G401.6 (cell line): ENCODE measurements around the gene GSTM1.

Experiments used
- FAIRE-seq: peaks from 2 replicates; lab custom pipeline; 2012; peaks lifted over from hg19 to GRCh38; lab: Jason Lieb, UNC

The GSTM1 gene

DNA sequence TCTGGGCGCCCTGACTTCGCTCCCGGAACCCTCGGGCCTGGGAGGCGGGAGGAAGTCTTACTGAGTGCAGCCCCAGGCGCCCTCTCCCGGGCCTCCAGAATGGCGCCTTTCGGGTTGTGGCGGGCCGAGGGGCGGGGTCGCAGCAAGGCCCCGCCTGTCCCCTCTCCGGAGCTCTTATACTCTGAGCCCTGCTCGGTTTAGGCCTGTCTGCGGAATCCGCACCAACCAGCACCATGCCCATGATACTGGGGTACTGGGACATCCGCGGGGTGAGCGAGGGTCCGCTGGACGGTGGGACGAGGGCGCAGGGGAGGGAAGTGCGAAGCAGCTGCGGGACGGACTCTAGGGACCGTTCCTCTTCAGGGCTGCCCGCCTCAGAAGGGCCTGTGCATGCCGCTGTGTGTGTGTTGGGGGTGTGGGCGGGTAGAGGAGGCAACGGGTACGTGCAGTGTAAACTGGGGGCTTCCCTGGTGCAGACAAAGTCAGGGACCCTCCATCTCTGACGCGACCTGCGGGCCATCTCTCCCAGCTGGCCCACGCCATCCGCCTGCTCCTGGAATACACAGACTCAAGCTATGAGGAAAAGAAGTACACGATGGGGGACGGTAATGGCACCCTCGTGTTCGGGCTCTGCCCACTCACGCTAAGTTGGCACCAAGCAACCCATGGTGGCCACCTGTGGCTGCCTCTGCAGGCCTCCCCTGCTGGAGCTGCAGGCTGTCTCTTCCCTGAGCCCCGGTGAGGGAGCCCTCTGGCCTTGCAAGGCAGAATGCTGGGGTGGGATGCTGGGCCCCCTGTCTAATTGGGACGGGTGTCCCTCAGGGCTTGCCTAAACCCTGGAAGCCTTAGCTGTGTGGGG is at the start of gene GSTM1:
GSTM1 (plus strand) TSS at position 177 of the 859 bp plus-strand sequence; CDS start at position 234, 57 bp downstream.
- FAIRE-seq: no peak

- FAIRE-seq: no peak
Measured at GRCh38 chr1:109639063-109639840, 48.4 kb upstream of the GSTM1 start.

- FAIRE-seq: no peak
Measured at GRCh38 chr1:109639841-109640184, 47.8 kb upstream of the GSTM1 start.

GRCh38 chr1:109640285-109640865 is 47.2 kb upstream of the GSTM1 start:
- FAIRE-seq: peak; percentile 8

DNA sequence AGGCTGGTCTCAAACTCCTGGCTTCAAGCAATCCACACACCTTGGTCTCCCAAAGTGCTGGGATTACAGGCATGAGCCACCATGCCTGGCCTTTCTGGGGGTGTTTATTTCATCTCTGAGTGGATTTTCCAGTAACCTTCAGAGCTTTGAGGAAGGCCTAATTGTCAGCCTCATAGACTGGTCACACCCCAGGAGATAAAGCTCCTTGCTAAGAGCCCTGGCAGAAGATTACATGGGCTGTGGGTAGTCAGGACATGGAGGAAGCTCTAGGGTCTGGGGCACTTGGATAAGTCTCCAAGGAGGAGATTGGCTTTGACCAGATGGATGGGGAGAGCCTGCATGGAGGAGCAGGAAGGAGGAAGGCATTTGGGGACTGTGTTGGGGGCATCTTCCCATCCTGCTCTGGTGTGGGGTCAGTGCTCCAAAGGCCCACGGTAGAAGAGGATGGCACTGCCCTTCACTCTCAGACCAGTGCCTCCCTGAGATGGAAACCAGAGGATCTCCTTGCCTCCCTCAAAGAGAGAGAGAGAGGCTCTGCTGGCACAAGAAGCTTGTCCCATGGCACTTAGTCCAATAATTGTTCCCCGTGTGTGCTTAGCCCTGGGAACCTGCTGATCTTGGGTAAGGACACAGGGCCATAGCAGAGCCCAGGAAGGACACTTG is 46.4 kb upstream of the GSTM1 start:
- no peak for FAIRE-seq

DNA sequence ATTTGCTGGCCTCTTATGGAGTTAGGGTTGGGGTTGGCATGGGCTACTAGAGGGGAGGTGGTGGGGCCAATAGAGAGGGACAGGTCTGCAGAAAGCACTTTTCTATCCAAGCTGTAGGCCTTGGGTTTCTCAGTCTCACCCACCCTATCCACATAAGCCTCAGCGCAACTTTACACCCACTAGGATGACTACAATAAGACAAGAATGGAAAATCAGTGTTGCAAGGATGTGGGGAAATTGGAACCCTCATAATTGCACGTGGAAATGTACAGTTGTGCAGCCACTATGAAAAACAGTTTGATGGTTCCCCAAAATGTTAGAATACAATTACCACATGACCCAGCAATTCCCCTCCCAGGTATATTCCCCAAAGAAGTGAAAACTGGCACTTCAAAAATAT is 45.8 kb upstream of the GSTM1 start:
- FAIRE-seq: no peak

GRCh38 chr1:109642626-109643025 is 45.0 kb upstream of the GSTM1 start:
- no peak for FAIRE-seq

DNA sequence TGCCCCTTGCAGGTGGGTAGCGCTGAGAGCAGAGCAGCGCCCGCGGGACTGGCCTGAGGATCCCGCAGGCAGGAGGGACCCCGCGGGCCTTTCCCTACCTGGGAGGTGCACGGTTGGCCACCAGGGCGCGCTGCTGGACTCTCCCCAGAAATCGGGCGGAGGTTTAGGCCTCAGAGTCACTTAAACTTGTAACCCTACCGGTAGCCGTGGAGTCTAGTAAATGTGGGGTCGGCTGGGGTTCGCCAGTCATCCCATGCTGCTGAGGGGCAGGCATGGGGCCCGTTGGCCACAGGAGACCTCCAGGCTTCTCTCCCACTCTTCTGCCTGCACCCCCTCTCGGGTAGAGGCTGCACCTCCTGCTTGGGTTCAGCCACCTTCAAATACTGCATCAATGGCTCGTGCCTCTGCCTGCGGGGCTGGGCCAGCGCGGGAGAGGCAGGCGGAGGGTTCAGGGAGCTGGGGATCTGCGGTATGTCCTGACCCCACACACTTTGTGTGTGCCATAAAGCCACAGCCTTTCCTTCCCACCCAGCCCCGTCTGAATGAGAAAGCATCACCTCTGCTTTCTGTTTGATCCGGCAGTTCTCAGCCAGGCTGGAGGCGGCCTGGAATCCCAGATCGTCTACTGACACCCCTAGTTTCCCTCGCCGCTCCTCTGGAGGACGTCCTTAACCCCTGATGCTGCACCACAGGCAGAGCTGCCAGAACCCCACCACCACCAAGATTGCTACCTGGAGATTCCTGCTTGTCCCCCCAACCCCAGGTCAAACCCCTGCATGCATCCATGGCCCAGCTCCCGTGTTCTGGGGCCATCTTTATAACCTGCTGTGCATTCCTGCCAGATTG is 44.0 kb upstream of the GSTM1 start:
- FAIRE-seq: peak; percentile 15

DNA sequence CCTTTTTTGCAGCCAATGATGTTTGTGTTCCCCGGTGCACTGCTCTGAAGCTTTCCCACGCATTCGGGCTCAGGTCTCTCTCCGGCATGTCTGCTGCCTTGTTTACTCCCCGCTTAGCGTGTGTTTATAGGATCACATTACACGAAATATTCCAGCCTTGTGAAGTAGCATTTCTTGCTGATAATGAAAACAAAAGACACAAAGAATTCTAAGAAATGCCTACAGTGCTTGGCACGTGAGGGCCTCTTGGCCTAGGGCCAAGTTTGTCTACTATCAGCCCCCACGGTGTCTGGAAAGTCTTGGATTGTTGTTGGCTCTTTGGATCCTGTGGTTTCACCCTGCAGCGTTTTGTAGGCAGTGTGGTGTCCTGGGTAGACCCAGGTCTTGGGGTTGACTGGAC is 42.9 kb upstream of the GSTM1 start:
- no peak for FAIRE-seq

- peak; percentile 97 for FAIRE-seq
Measured at GRCh38 chr1:109649491-109649914, 38.1 kb upstream of the GSTM1 start.

DNA sequence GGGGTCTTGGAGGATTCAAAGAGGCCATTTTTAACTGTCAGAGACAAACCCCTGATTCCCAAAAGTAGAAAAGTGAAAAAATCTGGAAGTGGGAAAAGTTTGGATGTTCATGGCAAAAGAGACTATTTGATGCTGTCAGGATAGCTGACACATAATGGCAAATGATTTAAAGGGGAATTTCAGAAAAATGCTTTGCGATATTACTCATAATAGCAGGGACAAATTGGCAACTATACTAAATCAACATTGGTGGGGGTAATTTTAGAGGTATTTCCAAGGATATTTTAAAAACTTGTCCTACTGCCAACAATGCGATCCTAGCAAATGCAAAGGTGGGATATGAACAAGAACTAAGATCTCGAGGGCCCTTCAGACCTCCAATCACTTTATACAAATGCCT is 37.0 kb upstream of the GSTM1 start:
- FAIRE-seq: no peak

DNA sequence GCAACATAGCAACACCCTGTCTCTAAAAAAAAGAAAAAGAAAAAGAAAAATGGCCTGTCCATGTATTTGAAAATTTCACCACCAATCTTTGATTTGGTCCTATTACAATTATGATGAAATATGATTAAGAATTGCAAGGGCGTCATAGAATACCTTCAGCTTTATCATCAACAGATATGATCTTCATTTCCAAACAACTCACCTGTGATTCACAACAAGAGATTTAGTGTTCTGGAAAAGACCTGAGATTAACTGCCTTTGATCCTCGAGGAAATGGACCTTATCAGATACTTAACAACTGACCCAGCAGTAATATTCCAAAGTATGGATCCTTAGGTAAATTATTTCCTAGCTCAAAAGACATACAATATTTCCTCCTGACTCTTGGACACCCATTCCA is 35.2 kb upstream of the GSTM1 start:
- no peak for FAIRE-seq

DNA sequence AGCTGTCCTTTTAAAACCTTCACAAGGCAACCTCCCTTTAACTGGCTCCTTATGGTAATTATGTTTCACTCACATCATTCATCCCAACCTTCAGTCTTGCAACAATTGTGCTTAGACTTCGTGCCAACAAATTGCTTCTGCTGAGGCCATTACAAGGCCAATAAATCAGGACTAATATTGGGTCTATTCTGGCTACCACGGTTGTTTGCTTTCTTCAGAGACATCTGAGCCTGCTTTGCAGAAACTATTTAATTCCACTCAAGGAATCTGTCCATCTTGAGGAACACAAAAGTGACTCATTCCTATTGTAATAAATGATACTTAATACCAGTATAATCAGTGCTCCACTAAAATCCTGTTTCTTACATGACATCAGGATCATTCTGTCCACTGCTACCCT is 34.3 kb upstream of the GSTM1 start:
- FAIRE-seq: no peak

GRCh38 chr1:109654519-109654918 is 33.1 kb upstream of the GSTM1 start:
- no peak for FAIRE-seq

GRCh38 chr1:109655615-109656519 is 31.8 kb upstream of the GSTM1 start, which contains the start of gene GSTM4:
Gene GSTM4 (plus strand): TSS chr1:109656099. CDS start chr1:109656390, 291 bp downstream.
- FAIRE-seq: peak; percentile 91

- no peak for FAIRE-seq
Measured at GRCh38 chr1:109657395-109657794, 30.2 kb upstream of the GSTM1 start.

GRCh38 chr1:109657970-109658369 is 29.6 kb upstream of the GSTM1 start:
- no peak for FAIRE-seq

DNA sequence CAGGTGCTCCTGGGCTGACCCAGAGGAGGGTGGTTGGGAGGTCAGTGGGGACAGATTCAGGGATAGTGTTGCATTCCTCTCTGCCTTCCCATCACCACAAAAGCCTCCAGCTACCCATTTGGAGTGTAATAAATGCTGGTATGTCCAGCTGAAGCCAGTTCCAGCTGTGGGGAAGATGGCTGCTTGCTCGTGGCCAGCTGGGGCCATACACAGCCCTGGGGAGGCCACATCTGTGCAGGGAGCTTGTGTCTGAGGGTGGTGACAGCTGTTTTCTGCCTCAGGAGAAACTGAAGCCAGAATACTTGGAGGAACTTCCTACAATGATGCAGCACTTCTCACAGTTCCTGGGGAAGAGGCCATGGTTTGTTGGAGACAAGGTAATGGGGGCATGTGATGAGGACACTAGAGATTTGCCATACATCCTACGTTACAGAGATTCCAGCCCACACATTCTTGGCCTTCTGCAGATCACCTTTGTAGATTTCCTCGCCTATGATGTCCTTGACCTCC is 29.0 kb upstream of the GSTM1 start:
- no peak for FAIRE-seq

DNA sequence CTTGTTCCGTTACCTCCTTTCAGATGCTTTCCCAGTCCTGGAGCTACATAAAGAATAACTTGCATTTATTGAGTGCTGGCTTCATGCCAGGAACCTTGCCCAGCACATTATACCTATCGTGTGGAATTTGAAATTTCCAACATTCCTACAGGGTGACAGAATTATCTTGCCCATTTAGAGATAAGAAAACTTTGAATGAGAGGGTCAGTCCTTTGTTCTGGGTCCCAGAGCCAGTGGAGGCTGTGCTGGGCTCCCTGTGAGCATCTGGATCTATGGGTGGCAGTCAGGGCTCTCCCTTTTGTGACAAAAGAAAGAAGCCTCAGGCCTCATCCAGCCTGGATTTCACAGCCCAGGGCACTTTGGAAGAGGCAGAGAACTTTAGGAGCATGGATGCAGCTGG is 28.5 kb upstream of the GSTM1 start:
- FAIRE-seq: no peak

- no peak for FAIRE-seq
Measured at GRCh38 chr1:109659997-109660690, 27.5 kb upstream of the GSTM1 start.
